Panc1 (cell line): ENCODE results near the gene NHS. TPM values are rescaled to one million over a fixed set of nuclear protein-coding genes. Genes with fewer than 3 reads are reported as not detected.

Experiments used
- ATAC-seq: fragments of 200-7000 bp; cut with Tn5 transposase; 2 replicates; pipeline ENCODE4 v1.9.1; 2020; ENCODE audit warnings: mild to moderate bottlenecking, moderate library complexity
- BruUV-seq: library from RNA; stranded (reverse); fragments of 400-500 nt; replicated peaks from 2 replicates; lab custom pipeline; 2021; lab: Mats Ljungman, UMichigan
- CTCF ChIA-PET: fragments of 300-600 bp; sonication (Branson Sonifier 250); formaldehyde crosslinking; loops from one replicate; lab custom pipeline; 2022; ENCODE audit warnings: antibody characterized with exemption; lab: Charles Lee
- POLR2A ChIA-PET: fragments of 300-600 bp; sonication (Branson Sonifier 250); formaldehyde crosslinking; loops from one replicate; lab custom pipeline; 2022; ENCODE audit warnings: antibody characterized with exemption; lab: Charles Lee
- DNase-seq: peaks from one replicate; pipeline ENCODE4 v3.0.0-alpha.2; 2010; ENCODE audit warnings: low read depth, low spot score
- H3K27ac ChIP-seq: 2 replicates; pipeline ENCODE4 v1.5.1; 2011; ENCODE audit warnings: mild to moderate bottlenecking, low read length, inconsistent platforms
- H3K27me3 ChIP-seq: fragments of 200-500 bp; sonication (Bioruptor generic); 2 replicates; pipeline ENCODE4 v1.6.0; 2014; ENCODE audit warnings: low read length, inconsistent platforms; ENCODE audit not compliant: control insufficient read depth, insufficient read depth
- H3K36me3 ChIP-seq: fragments of 200-500 bp; sonication (Bioruptor generic); 2 replicates; pipeline ENCODE4 v1.5.1; 2014; ENCODE audit warnings: inconsistent platforms, mild to moderate bottlenecking, low read length, moderate library complexity; ENCODE audit not compliant: control insufficient read depth, insufficient read depth
- H3K4me1 ChIP-seq: 2 replicates; pipeline ENCODE4 v1.5.1; 2011; ENCODE audit warnings: inconsistent platforms, mild to moderate bottlenecking, low read length, moderate library complexity; ENCODE audit not compliant: control insufficient read depth, insufficient read depth
- H3K4me3 ChIP-seq, 2 experiments: 2 replicates each; pipeline ENCODE4 v1.5.1; 2011 to 2012; ENCODE audit warnings: low read depth in 2 of 2, low read length in 2 of 2, mild to moderate bottlenecking in 2 of 2, inconsistent platforms in 1 of 2, moderate library complexity in 1 of 2
- H3K9me3 ChIP-seq: fragments of 200-500 bp; sonication (Bioruptor generic); 2 replicates; pipeline ENCODE4 v1.5.1; 2014; ENCODE audit warnings: low read depth, mild to moderate bottlenecking, inconsistent platforms, low read length, moderate library complexity; ENCODE audit not compliant: control insufficient read depth, insufficient read depth
- POLR2AphosphoS5 ChIP-seq: IDR thresholded peaks from 2 replicates; pipeline ENCODE4 v1.6.1; 2012; ENCODE audit warnings: mild to moderate bottlenecking, low read depth, low read length, moderate library complexity
- SIN3A ChIP-seq: IDR thresholded peaks from 2 replicates; pipeline ENCODE4 v1.6.1; 2012; ENCODE audit warnings: low read depth, mild to moderate bottlenecking, low read length, moderate library complexity, borderline replicate concordance; ENCODE audit not compliant: insufficient read depth
- TCF7L2 ChIP-seq: IDR thresholded peaks from 2 replicates; pipeline ENCODE4 v1.6.1; 2011; ENCODE audit warnings: mild to moderate bottlenecking, low read depth, low read length, inconsistent platforms
- in situ Hi-C: cut with HindIII; loops from 2 replicates; pipeline ENCODE4 v1.10.0; 2016; ENCODE audit warnings: low sequenced_read_pairs, low pct_unique_long_range_greater_than_20kb
- intact Hi-C: fragments of 100-400 bp; cut with micrococcal nuclease; formaldehyde crosslinking; loops from one replicate; pipeline ENCODE4 v1.10.0; 2022; ENCODE audit not compliant: unreplicated experiment
- total RNA-seq: library from RNA; stranded (reverse); gene quantifications from one replicate; pipeline ENCODE4 v1.2.1, GENCODE V29; 2021; ENCODE audit not compliant: unreplicated experiment
- TF ChIP-seq, protein P1 (sequence below): fragments of 450-650 bp; IDR thresholded peaks from 2 replicates; pipeline ENCODE4 v1.5.1; 2017; ENCODE audit warnings: mild to moderate bottlenecking
- TF ChIP-seq, protein P2 (sequence below), 2 experiments: IDR thresholded peaks; 2 replicates each; pipeline ENCODE4 v1.6.1; 2011 to 2012; ENCODE audit warnings: low read depth in 2 of 2, control low read depth in 1 of 2, low read length in 1 of 2, mild to moderate bottlenecking in 1 of 2, moderate library complexity in 1 of 2; ENCODE audit not compliant: insufficient read depth in 1 of 2

Gene NHS
- total RNA-seq, 1 experiment from 2014 or later, result 0.80 TPM

DNA sequence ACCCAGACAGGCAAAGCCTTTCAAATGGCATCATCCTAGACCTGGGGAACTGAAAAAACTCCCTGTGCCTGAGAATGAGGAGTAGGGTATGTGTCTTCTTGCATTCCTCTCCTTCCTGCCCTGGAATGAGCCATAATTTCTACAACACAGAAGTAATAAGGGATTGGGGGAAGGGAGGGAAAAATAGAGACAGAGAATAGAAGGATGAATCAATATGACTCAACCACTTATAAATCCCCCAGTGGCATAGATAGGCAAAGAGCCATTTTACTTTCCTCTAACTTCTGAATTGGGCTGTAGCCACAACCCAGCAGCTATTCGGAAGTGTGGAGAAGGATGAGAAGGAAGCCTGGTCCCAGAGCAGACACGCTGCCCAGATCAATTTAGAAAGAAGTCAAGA is 99.9 kb downstream of the NHS start:
- BruUV-seq, result no TSS peak
- intact Hi-C loops, result no loop called here
- CTCF ChIA-PET, result no interaction called here
- Histone ChIP-seq H3K36me3 (no peaks in the 10 kb centered on the region), H3K4me3 (no peak overlapping the region), H3K9me3 (no peaks in the 10 kb centered on the region), H3K4me1 (no peaks in the 10 kb centered on the region), H3K27me3 (no peaks in the 10 kb centered on the region), H3K27ac (no peak overlapping the region)
- in situ Hi-C loops, result no loop called here
- POLR2A ChIA-PET, result no interaction called here
- ATAC-seq, result no peak
- DNase-seq, result no peak
- TF ChIP-seq, protein P1, sequence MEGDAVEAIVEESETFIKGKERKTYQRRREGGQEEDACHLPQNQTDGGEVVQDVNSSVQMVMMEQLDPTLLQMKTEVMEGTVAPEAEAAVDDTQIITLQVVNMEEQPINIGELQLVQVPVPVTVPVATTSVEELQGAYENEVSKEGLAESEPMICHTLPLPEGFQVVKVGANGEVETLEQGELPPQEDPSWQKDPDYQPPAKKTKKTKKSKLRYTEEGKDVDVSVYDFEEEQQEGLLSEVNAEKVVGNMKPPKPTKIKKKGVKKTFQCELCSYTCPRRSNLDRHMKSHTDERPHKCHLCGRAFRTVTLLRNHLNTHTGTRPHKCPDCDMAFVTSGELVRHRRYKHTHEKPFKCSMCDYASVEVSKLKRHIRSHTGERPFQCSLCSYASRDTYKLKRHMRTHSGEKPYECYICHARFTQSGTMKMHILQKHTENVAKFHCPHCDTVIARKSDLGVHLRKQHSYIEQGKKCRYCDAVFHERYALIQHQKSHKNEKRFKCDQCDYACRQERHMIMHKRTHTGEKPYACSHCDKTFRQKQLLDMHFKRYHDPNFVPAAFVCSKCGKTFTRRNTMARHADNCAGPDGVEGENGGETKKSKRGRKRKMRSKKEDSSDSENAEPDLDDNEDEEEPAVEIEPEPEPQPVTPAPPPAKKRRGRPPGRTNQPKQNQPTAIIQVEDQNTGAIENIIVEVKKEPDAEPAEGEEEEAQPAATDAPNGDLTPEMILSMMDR, result no peak
- TF ChIP-seq SIN3A (no peak), TCF7L2 (no peak), POLR2AphosphoS5 (no peak)
- TF ChIP-seq, protein P2, sequence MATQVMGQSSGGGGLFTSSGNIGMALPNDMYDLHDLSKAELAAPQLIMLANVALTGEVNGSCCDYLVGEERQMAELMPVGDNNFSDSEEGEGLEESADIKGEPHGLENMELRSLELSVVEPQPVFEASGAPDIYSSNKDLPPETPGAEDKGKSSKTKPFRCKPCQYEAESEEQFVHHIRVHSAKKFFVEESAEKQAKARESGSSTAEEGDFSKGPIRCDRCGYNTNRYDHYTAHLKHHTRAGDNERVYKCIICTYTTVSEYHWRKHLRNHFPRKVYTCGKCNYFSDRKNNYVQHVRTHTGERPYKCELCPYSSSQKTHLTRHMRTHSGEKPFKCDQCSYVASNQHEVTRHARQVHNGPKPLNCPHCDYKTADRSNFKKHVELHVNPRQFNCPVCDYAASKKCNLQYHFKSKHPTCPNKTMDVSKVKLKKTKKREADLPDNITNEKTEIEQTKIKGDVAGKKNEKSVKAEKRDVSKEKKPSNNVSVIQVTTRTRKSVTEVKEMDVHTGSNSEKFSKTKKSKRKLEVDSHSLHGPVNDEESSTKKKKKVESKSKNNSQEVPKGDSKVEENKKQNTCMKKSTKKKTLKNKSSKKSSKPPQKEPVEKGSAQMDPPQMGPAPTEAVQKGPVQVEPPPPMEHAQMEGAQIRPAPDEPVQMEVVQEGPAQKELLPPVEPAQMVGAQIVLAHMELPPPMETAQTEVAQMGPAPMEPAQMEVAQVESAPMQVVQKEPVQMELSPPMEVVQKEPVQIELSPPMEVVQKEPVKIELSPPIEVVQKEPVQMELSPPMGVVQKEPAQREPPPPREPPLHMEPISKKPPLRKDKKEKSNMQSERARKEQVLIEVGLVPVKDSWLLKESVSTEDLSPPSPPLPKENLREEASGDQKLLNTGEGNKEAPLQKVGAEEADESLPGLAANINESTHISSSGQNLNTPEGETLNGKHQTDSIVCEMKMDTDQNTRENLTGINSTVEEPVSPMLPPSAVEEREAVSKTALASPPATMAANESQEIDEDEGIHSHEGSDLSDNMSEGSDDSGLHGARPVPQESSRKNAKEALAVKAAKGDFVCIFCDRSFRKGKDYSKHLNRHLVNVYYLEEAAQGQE (IDR thresholded peaks at IDR 0.05; ENCODE audit: insufficient read depth in 1 of 2, low read depth in 2 of 2, low read length in 1 of 2), result no peak

- CTCF ChIA-PET, result no interaction called here
- Histone ChIP-seq H3K36me3 (no peaks in the 10 kb centered on the region), H3K27me3 (no peaks in the 10 kb centered on the region), H3K27ac (no peak overlapping the region), H3K9me3 (no peaks in the 10 kb centered on the region), H3K4me3 (no peak overlapping the region), H3K4me1 (no peaks in the 10 kb centered on the region)
- ATAC-seq (no peak), DNase-seq (no peak)
- POLR2A ChIA-PET, result no interaction called here
- BruUV-seq, result no TSS peak
- intact Hi-C loops (no loop called here), in situ Hi-C loops (no loop called here)
- TF ChIP-seq, protein P1, result no peak
- TF ChIP-seq, protein P2 (IDR thresholded peaks at IDR 0.05; ENCODE audit: insufficient read depth in 1 of 2, low read depth in 2 of 2, low read length in 1 of 2), result no peak
- no peak for TF ChIP-seq POLR2AphosphoS5
- no peak for TF ChIP-seq TCF7L2
- TF ChIP-seq SIN3A, result no peak
Measured at GRCh38 chrX:17475449-17476217, 100.6 kb downstream of the NHS start.
